Measurements from ENCODE around the gene MDM2. TPM values are rescaled to one million over a fixed set of nuclear protein-coding genes. Genes with fewer than 3 reads are reported as not detected.
A peak's percentile ranks its signal among the peaks of the same experiment; 100 is the strongest.

Gene MDM2
- total and polyA plus RNA-seq, 10 of the 15 experiments (the other 5 are each of a cell fraction or from before 2014, with no cell fraction given) = 48.2 to 174 (median 85.0) TPM

DNA sequence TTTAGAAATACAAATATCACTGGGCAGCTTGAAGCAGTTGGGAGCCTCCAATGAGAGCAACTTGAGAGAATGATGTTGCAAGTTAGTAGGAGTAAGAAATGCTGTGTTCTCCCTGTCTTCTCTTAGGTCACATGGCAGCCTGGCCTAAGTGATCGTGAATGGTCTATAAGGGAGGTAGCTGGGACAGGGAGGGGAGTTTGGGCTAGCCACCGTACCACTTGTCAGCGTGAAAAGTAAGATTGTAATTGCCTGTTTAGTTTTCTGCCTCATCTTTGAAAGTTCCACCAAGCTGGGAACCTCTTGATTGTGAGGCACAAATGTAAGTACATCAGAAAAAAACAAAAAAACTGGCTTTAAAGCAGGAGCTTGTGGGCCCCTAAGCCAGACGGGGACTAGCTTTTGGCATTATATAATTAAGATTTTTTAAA, 36.4 kb downstream of the MDM2 start:
- no peak for DNase-seq (ENCODE audit: low read depth, low spot score)
- no peak for FAIRE-seq
- Histone ChIP-seq H3K4me2 (ENCODE audit: control insufficient read depth, insufficient read depth) (no peak overlapping the region), H3K79me2 (ENCODE audit: control insufficient read depth, insufficient read depth, low read length) (no peaks in the 10 kb centered on the region), H2AFZ (ENCODE audit: control insufficient read depth, low read depth, low read length) (no peak overlapping the region), H3K27me3 (replicated peaks in 1 of 2; ENCODE audit: control insufficient read depth in 2 of 2, insufficient read depth in 2 of 2, low read length in 1 of 2) (no peaks in the 10 kb centered on the region), H3K9me3 (replicated peaks; ENCODE audit: control insufficient read depth, insufficient read depth, low read length) (no peaks in the 10 kb centered on the region), H3K36me3 (ENCODE audit: control insufficient read depth in 2 of 2, insufficient read depth in 2 of 2, low read length in 1 of 2) (peaks cover 4 to 22% of the 10 kb centered on the region in 2 experiments), H3K4me3 (no peak overlapping the region), H3K27ac (ENCODE audit: control insufficient read depth, insufficient read depth) (no peak overlapping the region), H3K4me1 (ENCODE audit: control insufficient read depth, insufficient read depth, low read length) (no peaks in the 10 kb centered on the region), H3K9ac (ENCODE audit: control insufficient read depth, insufficient read depth, low read length) (no peak overlapping the region), H4K20me1 (ENCODE audit: control insufficient read depth, insufficient read depth) (no peaks in the 10 kb centered on the region)
- RAD21 ChIA-PET (ENCODE audit: unreplicated experiment) = no interaction called here
- ATAC-seq = peak; percentile 4; the same call in 2 of the 3 replicates
- SMC1A ChIA-PET (ENCODE audit: uncharacterized antibody, unreplicated experiment) = interaction anchor here (1.0 to 4.5 kb wide), 4 partner anchors 10 to 25 kb away, joined by 3 to 15 read pairs (median 3); no protein-coding TSS in a partner anchor
- in situ Hi-C loops (cut with MboI) (no loop called here), intact Hi-C loops (cut with micrococcal nuclease; ENCODE audit: unreplicated experiment) (loop anchor here (10.0 kb wide), 1 partner anchor 400 kb away; no protein-coding TSS in a partner anchor)
- CTCF ChIA-PET = interaction anchor here (0.9 to 1.9 kb wide), 5 partner anchors 14 to 226 kb away, joined by 4 to 11 read pairs (median 4); no protein-coding TSS in a partner anchor
- WGBS (ENCODE audit: insufficient coverage, insufficient replicate concordance, low lambda C conversion rate, missing lambda C conversion rate) = 93% methylated on average over 4 of the region's 4 CpGs
- POLR2A ChIA-PET = interaction anchor here (1.4 kb wide), 1 partner anchor 98 kb away, joined by 3 read pairs; the partner anchor contains the start of gene SLC35E3
- BruUV-seq (replicated peaks) = no TSS peak
- TF ChIP-seq, protein P1, sequence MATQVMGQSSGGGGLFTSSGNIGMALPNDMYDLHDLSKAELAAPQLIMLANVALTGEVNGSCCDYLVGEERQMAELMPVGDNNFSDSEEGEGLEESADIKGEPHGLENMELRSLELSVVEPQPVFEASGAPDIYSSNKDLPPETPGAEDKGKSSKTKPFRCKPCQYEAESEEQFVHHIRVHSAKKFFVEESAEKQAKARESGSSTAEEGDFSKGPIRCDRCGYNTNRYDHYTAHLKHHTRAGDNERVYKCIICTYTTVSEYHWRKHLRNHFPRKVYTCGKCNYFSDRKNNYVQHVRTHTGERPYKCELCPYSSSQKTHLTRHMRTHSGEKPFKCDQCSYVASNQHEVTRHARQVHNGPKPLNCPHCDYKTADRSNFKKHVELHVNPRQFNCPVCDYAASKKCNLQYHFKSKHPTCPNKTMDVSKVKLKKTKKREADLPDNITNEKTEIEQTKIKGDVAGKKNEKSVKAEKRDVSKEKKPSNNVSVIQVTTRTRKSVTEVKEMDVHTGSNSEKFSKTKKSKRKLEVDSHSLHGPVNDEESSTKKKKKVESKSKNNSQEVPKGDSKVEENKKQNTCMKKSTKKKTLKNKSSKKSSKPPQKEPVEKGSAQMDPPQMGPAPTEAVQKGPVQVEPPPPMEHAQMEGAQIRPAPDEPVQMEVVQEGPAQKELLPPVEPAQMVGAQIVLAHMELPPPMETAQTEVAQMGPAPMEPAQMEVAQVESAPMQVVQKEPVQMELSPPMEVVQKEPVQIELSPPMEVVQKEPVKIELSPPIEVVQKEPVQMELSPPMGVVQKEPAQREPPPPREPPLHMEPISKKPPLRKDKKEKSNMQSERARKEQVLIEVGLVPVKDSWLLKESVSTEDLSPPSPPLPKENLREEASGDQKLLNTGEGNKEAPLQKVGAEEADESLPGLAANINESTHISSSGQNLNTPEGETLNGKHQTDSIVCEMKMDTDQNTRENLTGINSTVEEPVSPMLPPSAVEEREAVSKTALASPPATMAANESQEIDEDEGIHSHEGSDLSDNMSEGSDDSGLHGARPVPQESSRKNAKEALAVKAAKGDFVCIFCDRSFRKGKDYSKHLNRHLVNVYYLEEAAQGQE (IDR thresholded peaks at IDR 0.05; ENCODE audit: low read depth, low read length) = no peak
- TF ChIP-seq POU2F2 (IDR thresholded peaks at IDR 0.05; ENCODE audit: borderline replicate concordance, low read depth, low read length) = peak; percentile 26; the same call in 1 of the 3 replicates
- TF ChIP-seq, protein P2, sequence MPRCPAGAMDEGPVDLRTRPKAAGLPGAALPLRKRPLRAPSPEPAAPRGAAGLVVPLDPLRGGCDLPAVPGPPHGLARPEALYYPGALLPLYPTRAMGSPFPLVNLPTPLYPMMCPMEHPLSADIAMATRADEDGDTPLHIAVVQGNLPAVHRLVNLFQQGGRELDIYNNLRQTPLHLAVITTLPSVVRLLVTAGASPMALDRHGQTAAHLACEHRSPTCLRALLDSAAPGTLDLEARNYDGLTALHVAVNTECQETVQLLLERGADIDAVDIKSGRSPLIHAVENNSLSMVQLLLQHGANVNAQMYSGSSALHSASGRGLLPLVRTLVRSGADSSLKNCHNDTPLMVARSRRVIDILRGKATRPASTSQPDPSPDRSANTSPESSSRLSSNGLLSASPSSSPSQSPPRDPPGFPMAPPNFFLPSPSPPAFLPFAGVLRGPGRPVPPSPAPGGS (IDR thresholded peaks at IDR 0.05; ENCODE audit: borderline replicate concordance, insufficient read depth, low read depth, low read length, poor library complexity, severe bottlenecking) = peak; percentile 36
- TF ChIP-seq POLR2AphosphoS5 (IDR thresholded peaks at IDR 0.05; ENCODE audit: low read length) = peak; percentile 89
- peak; percentile 49; the same call in 1 of the 2 replicates for TF ChIP-seq BACH1 (IDR thresholded peaks at IDR 0.05; ENCODE audit: borderline replicate concordance)
- no peak for TF ChIP-seq RAD21 (IDR thresholded peaks at IDR 0.05; ENCODE audit: insufficient read depth, low read depth, low read length)
- TF ChIP-seq, protein P3, sequence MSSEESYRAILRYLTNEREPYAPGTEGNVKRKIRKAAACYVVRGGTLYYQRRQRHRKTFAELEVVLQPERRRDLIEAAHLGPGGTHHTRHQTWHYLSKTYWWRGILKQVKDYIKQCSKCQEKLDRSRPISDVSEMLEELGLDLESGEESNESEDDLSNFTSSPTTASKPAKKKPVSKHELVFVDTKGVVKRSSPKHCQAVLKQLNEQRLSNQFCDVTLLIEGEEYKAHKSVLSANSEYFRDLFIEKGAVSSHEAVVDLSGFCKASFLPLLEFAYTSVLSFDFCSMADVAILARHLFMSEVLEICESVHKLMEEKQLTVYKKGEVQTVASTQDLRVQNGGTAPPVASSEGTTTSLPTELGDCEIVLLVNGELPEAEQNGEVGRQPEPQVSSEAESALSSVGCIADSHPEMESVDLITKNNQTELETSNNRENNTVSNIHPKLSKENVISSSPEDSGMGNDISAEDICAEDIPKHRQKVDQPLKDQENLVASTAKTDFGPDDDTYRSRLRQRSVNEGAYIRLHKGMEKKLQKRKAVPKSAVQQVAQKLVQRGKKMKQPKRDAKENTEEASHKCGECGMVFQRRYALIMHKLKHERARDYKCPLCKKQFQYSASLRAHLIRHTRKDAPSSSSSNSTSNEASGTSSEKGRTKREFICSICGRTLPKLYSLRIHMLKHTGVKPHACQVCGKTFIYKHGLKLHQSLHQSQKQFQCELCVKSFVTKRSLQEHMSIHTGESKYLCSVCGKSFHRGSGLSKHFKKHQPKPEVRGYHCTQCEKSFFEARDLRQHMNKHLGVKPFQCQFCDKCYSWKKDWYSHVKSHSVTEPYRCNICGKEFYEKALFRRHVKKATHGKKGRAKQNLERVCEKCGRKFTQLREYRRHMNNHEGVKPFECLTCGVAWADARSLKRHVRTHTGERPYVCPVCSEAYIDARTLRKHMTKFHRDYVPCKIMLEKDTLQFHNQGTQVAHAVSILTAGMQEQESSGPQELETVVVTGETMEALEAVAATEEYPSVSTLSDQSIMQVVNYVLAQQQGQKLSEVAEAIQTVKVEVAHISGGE (CRISPR knock-in tag; IDR thresholded peaks at IDR 0.05) = 0 out of 2 replicates have a peak, but pooled peaks have one; percentile 6
- TF ChIP-seq FOXM1 (IDR thresholded peaks at IDR 0.05; ENCODE audit: low read depth, low read length) = no peak
- peak; percentile 80 for TF ChIP-seq POLR2A (IDR thresholded peaks at IDR 0.05; ENCODE audit: low read depth, low read length)

Measured in GM12878 (cell line).